GM10248 (cell line): Measurements from ENCODE around the gene SPHK2.

Source experiments
- CTCF ChIA-PET: fragments of 300-600 bp; sonication (Branson Sonifier 250); formaldehyde crosslinking; extraction: SDS; loops from one replicate; lab custom pipeline; 2021; ENCODE audit warnings: antibody characterized with exemption; lab: Yijun Ruan, JAX
- POLR2A ChIA-PET: fragments of 350-650 bp; sonication (Branson Sonifier 250); formaldehyde crosslinking; extraction: SDS; loops from one replicate; lab custom pipeline; 2020; ENCODE audit warnings: antibody characterized with exemption; lab: Yijun Ruan, JAX
- DNase-seq: peaks from one replicate; pipeline ENCODE4 v3.0.0; 2012; ENCODE audit errors: extremely low spot score
- CTCF ChIP-seq: IDR thresholded peaks from 2 replicates; pipeline ENCODE4 v1.5.1; 2012; ENCODE audit warnings: mild to moderate bottlenecking, low read depth; ENCODE audit errors: extremely low read depth, missing control alignments, control extremely low read depth

Gene SPHK2

GRCh38 chr19:48623556-48624066, 4.3 kb downstream of the SPHK2 start:
- ChIA-PET POLR2A (interaction anchor here (0.8 to 1.2 kb wide), 2 partner anchors 9 to 15 kb away, joined by 3 read pairs; partner anchors contain the start of gene FAM83E), CTCF (interaction anchor here (0.9 to 3.9 kb wide), 2 partner anchors 10 to 36 kb away, joined by 3 to 20 read pairs; no protein-coding TSS in a partner anchor)
- no peak for DNase-seq
- TF ChIP-seq CTCF = no peak

- CTCF ChIA-PET = interaction anchor here (0.9 to 3.9 kb wide), 3 partner anchors 10 to 135 kb away, joined by 3 to 20 read pairs (median 3); no protein-coding TSS in a partner anchor
- DNase-seq = peak; percentile 96
- POLR2A ChIA-PET = interaction anchor here (0.6 to 1.2 kb wide), 3 partner anchors 8 to 15 kb away, joined by 3 to 5 read pairs (median 3); partner anchors contain the start of gene FAM83E
- no peak for TF ChIP-seq CTCF
Observed at GRCh38 chr19:48624067-48624594, 4.8 kb downstream of the SPHK2 start.

- ChIA-PET POLR2A (no interaction called here), CTCF (interaction anchor here (1.1 to 3.9 kb wide), 2 partner anchors 9 to 136 kb away, joined by 3 to 20 read pairs; no protein-coding TSS in a partner anchor)
Observed at GRCh38 chr19:48624791-48625723, 5.8 kb downstream of the SPHK2 start.

GRCh38 chr19:48625891-48626327, 6.6 kb downstream of the SPHK2 start:
- POLR2A ChIA-PET = no interaction called here
- DNase-seq = no peak
- TF ChIP-seq CTCF = no peak
- CTCF ChIA-PET = interaction anchor here (3.9 kb wide), 1 partner anchor 8 kb away, joined by 20 read pairs; no protein-coding TSS in a partner anchor

More at GRCh38 chr19:48624791-48625723, 5.8 kb downstream of the SPHK2 start:
- TF ChIP-seq CTCF = no peak
- DNase-seq = no peak

- no peak for DNase-seq
- ChIA-PET POLR2A (no interaction called here), CTCF (interaction anchor here (1.2 to 1.4 kb wide), 2 partner anchors 112 to 138 kb away, joined by 3 read pairs; no protein-coding TSS in a partner anchor)
- TF ChIP-seq CTCF = no peak
Observed at GRCh38 chr19:48627201-48627864, 8.0 kb downstream of the SPHK2 start.
